Fibroblast of skin of scalp (primary cell): ENCODE measurements around the gene F7.
"Not testable (repeated sequence)": the region's sequence is repeated elsewhere in the genome, so short reads cannot be mapped to it uniquely, and the experiment has no call there.

Experiments used
- DNase-seq: peaks from one replicate; pipeline ENCODE4 v3.0.0-alpha.2; 2013

The F7 gene

GRCh38 chr13:113072376-113072775 is 33.2 kb upstream of the F7 start:
- DNase-seq: no peak

GRCh38 chr13:113073942-113074341 is 31.6 kb upstream of the F7 start:
- no peak for DNase-seq

- no peak for DNase-seq
These were observed 31.2 kb upstream of the F7 start for GRCh38 chr13:113074401-113074800.

GRCh38 chr13:113074876-113075275 is 30.7 kb upstream of the F7 start:
- no peak for DNase-seq

GRCh38 chr13:113075711-113076110 is 29.9 kb upstream of the F7 start:
- DNase-seq: no peak

- DNase-seq: no peak
These were observed 28.8 kb upstream of the F7 start for GRCh38 chr13:113076681-113077401.

GRCh38 chr13:113077566-113077952 is 28.0 kb upstream of the F7 start:
- DNase-seq: no peak

GRCh38 chr13:113077953-113078901 is 27.4 kb upstream of the F7 start:
- no peak for DNase-seq

GRCh38 chr13:113078902-113079780 is 26.4 kb upstream of the F7 start:
- no peak for DNase-seq

- not testable (repeated sequence) for DNase-seq
These were observed 25.9 kb upstream of the F7 start for GRCh38 chr13:113079781-113080080.

GRCh38 chr13:113080361-113080831 is 25.2 kb upstream of the F7 start:
- DNase-seq: no peak

GRCh38 chr13:113080901-113081521 is 24.6 kb upstream of the F7 start:
- no peak for DNase-seq

- DNase-seq: no peak
These were observed 23.2 kb upstream of the F7 start for GRCh38 chr13:113082198-113083021.

GRCh38 chr13:113083022-113083373 is 22.6 kb upstream of the F7 start:
- no peak for DNase-seq

GRCh38 chr13:113083402-113084061 is 22.1 kb upstream of the F7 start:
- no peak for DNase-seq

- no peak for DNase-seq
These were observed 21.3 kb upstream of the F7 start for GRCh38 chr13:113084094-113084942.

- no peak for DNase-seq
These were observed 20.5 kb upstream of the F7 start for GRCh38 chr13:113084943-113085540.

GRCh38 chr13:113086031-113086750 is 19.4 kb upstream of the F7 start:
- no peak for DNase-seq
